Measurements from ENCODE around the gene RNF182.

The RNF182 gene

DNA sequence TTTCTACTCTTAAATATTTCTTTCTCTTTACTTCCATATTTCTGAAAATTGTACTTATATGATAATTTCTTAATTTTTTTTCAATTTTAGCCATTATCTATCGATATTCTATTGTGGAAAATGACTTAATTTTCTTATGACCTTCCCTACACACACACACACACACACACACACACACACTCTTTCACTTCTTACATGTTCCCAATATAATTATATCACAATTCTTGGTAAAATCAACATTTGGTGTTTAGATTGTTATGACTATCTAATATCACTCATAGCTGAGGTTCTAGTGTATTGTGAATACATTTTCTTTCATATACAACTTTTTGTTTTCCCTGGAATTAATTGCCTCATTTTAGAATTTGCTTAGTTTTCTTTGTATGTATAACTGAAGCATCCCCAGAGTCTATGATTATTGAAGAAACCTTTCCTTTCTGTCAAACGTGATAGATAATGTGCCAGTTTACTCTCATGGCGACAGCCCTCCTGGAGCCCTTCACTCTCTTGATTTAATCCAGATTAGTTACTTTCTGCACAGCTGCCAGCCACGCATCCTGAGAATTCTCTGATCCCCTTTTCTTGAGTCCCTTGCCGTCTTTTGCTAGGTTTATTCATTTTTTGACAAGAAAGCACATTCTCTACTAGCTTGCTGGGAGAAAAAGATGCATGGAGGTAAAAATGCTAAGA lies 63.4 kb downstream of the RNF182 start:
- TF ChIP-seq TARDBP (IDR thresholded peaks at IDR 0.05) (no peak), CTBP1 (IDR thresholded peaks at IDR 0.05; ENCODE audit: borderline replicate concordance) (no peak), ZNF384 (IDR thresholded peaks at IDR 0.05) (no peak), SUZ12 (IDR thresholded peaks at IDR 0.05) (no peak), HDGF (IDR thresholded peaks at IDR 0.05; ENCODE audit: borderline replicate concordance) (no peak), NFRKB (IDR thresholded peaks at IDR 0.05) (no peak), L3MBTL2 (conservative IDR thresholded peaks at IDR 0.05) (no peak), BHLHE40 (IDR thresholded peaks at IDR 0.05; ENCODE audit: borderline replicate concordance) (no peak), FOXK2 (IDR thresholded peaks at IDR 0.05) (no peak), ARNT (IDR thresholded peaks at IDR 0.05) (no peak), LEF1 (IDR thresholded peaks at IDR 0.05; ENCODE audit: borderline replicate concordance) (no peak), ELF4 (IDR thresholded peaks at IDR 0.05) (no peak), SP1 (IDR thresholded peaks at IDR 0.05) (no peak), FOXA1 (IDR thresholded peaks at IDR 0.05) (no peak), FOXM1 (IDR thresholded peaks at IDR 0.05; ENCODE audit: borderline replicate concordance) (no peak)
- TF ChIP-seq, protein P1, sequence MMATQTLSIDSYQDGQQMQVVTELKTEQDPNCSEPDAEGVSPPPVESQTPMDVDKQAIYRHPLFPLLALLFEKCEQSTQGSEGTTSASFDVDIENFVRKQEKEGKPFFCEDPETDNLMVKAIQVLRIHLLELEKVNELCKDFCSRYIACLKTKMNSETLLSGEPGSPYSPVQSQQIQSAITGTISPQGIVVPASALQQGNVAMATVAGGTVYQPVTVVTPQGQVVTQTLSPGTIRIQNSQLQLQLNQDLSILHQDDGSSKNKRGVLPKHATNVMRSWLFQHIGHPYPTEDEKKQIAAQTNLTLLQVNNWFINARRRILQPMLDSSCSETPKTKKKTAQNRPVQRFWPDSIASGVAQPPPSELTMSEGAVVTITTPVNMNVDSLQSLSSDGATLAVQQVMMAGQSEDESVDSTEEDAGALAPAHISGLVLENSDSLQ (IDR thresholded peaks at IDR 0.05): no peak
- ChIA-PET CTCF (interaction anchor here (0.6 kb wide), 1 partner anchor 75 kb away, joined by 3 read pairs; no protein-coding TSS in a partner anchor), POLR2A (no interaction called here)
- DNase-seq (ENCODE audit: extremely low spot score): no peak

GRCh38 chr6:13988908-13989307 lies 64.2 kb downstream of the RNF182 start:
- TF ChIP-seq LEF1 (IDR thresholded peaks at IDR 0.05; ENCODE audit: borderline replicate concordance): no peak
- TF ChIP-seq, protein P1 (IDR thresholded peaks at IDR 0.05): no peak
- no peak for TF ChIP-seq L3MBTL2 (conservative IDR thresholded peaks at IDR 0.05)
- TF ChIP-seq FOXK2 (IDR thresholded peaks at IDR 0.05): no peak
- no peak for TF ChIP-seq FOXA1 (IDR thresholded peaks at IDR 0.05)
- TF ChIP-seq TARDBP (IDR thresholded peaks at IDR 0.05): no peak
- no peak for TF ChIP-seq NFRKB (IDR thresholded peaks at IDR 0.05)
- no peak for TF ChIP-seq SUZ12 (IDR thresholded peaks at IDR 0.05)
- no peak for TF ChIP-seq ELF4 (IDR thresholded peaks at IDR 0.05)
- no peak for TF ChIP-seq ARNT (IDR thresholded peaks at IDR 0.05)
- no peak for TF ChIP-seq BHLHE40 (IDR thresholded peaks at IDR 0.05; ENCODE audit: borderline replicate concordance)
- no peak for TF ChIP-seq FOXM1 (IDR thresholded peaks at IDR 0.05; ENCODE audit: borderline replicate concordance)
- no peak for TF ChIP-seq SP1 (IDR thresholded peaks at IDR 0.05)
- TF ChIP-seq HDGF (IDR thresholded peaks at IDR 0.05; ENCODE audit: borderline replicate concordance): no peak
- no peak for TF ChIP-seq ZNF384 (IDR thresholded peaks at IDR 0.05)
- TF ChIP-seq CTBP1 (IDR thresholded peaks at IDR 0.05; ENCODE audit: borderline replicate concordance): no peak
- DNase-seq (ENCODE audit: extremely low spot score): no peak
- POLR2A ChIA-PET: no interaction called here
- CTCF ChIA-PET: interaction anchor here (0.6 kb wide), 1 partner anchor 76 kb away, joined by 3 read pairs; no protein-coding TSS in a partner anchor

DNA sequence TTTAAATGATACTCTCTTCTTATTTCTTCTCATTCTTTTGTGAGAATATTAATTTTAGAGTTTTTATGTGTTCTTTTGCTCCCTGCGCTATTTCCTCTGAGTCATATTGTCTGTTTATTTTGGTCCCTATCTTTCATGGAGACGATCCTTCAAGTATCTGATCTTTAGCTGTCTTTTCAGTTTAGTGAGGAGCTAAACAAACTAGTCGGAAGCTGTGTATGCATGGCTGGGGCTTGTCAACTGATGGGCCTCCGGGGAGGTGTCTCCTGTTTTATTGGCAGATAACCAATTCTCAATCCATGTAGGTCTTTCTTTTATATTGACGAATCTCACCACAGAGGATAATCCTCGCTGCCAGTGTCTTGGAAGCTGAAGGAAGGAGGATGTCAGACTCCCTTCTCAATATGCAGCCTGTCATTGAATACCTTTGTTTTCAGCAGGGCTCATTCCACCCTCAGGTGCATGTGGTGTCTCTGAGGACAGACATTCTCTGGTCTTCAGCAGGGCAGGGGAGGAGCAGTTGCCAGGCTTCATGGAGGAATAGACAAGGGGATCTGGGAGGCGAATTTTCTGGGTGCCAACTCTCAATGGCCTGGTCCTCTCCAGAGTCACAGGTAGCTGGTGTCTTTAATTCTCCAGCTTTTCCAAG lies 64.9 kb downstream of the RNF182 start:
- POLR2A ChIA-PET: no interaction called here
- TF ChIP-seq ELF4 (IDR thresholded peaks at IDR 0.05): no peak
- no peak for TF ChIP-seq LEF1 (IDR thresholded peaks at IDR 0.05; ENCODE audit: borderline replicate concordance)
- TF ChIP-seq NFRKB (IDR thresholded peaks at IDR 0.05): no peak
- no peak for TF ChIP-seq ARNT (IDR thresholded peaks at IDR 0.05)
- TF ChIP-seq HDGF (IDR thresholded peaks at IDR 0.05; ENCODE audit: borderline replicate concordance): no peak
- no peak for TF ChIP-seq FOXA1 (IDR thresholded peaks at IDR 0.05)
- TF ChIP-seq ZNF384 (IDR thresholded peaks at IDR 0.05): no peak
- TF ChIP-seq, protein P1 (IDR thresholded peaks at IDR 0.05): no peak
- TF ChIP-seq L3MBTL2 (conservative IDR thresholded peaks at IDR 0.05): no peak
- TF ChIP-seq SP1 (IDR thresholded peaks at IDR 0.05): no peak
- TF ChIP-seq BHLHE40 (IDR thresholded peaks at IDR 0.05; ENCODE audit: borderline replicate concordance): no peak
- TF ChIP-seq FOXK2 (IDR thresholded peaks at IDR 0.05): no peak
- TF ChIP-seq FOXM1 (IDR thresholded peaks at IDR 0.05; ENCODE audit: borderline replicate concordance): no peak
- no peak for TF ChIP-seq CTBP1 (IDR thresholded peaks at IDR 0.05; ENCODE audit: borderline replicate concordance)
- TF ChIP-seq SUZ12 (IDR thresholded peaks at IDR 0.05): no peak
- no peak for TF ChIP-seq TARDBP (IDR thresholded peaks at IDR 0.05)
- no peak for DNase-seq (ENCODE audit: extremely low spot score)
- CTCF ChIA-PET: interaction anchor here (0.7 kb wide), 1 partner anchor 81 kb away, joined by 3 read pairs; no protein-coding TSS in a partner anchor

DNA sequence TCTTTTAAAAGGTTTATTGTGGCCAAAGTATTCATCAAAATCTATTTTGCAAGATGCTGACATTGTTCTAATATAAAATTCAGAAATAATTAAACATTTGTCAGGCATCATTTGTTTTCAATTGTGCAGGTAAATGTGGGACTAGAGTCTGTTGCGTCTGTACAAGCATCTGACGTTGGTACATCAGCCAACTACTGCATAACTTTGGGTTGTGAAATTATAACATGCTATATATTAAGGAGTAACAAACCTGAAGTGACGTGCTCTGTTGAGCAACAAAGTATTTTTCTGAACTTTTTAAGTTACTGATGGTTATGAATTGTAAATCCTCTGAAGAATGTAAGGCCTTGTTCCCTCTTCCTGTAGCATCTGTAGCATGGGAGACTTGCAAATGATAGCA lies 66.0 kb downstream of the RNF182 start:
- POLR2A ChIA-PET: no interaction called here
- CTCF ChIA-PET: no interaction called here
- TF ChIP-seq SP1 (IDR thresholded peaks at IDR 0.05): no peak
- no peak for TF ChIP-seq HDGF (IDR thresholded peaks at IDR 0.05; ENCODE audit: borderline replicate concordance)
- TF ChIP-seq SUZ12 (IDR thresholded peaks at IDR 0.05): no peak
- DNase-seq (ENCODE audit: extremely low spot score): no peak

- POLR2A ChIA-PET: no interaction called here
- no peak for DNase-seq (ENCODE audit: extremely low spot score)
- TF ChIP-seq ELF4 (IDR thresholded peaks at IDR 0.05) (no peak), FOXA1 (IDR thresholded peaks at IDR 0.05) (no peak), FOXK2 (IDR thresholded peaks at IDR 0.05) (no peak), LEF1 (IDR thresholded peaks at IDR 0.05; ENCODE audit: borderline replicate concordance) (no peak), L3MBTL2 (conservative IDR thresholded peaks at IDR 0.05) (no peak), BHLHE40 (IDR thresholded peaks at IDR 0.05; ENCODE audit: borderline replicate concordance) (no peak), FOXM1 (IDR thresholded peaks at IDR 0.05; ENCODE audit: borderline replicate concordance) (no peak), ZNF384 (IDR thresholded peaks at IDR 0.05) (no peak), NFRKB (IDR thresholded peaks at IDR 0.05) (no peak), SP1 (IDR thresholded peaks at IDR 0.05) (no peak), SUZ12 (IDR thresholded peaks at IDR 0.05) (no peak), TARDBP (IDR thresholded peaks at IDR 0.05) (no peak), CTBP1 (IDR thresholded peaks at IDR 0.05; ENCODE audit: borderline replicate concordance) (no peak), ARNT (IDR thresholded peaks at IDR 0.05) (no peak), HDGF (IDR thresholded peaks at IDR 0.05; ENCODE audit: borderline replicate concordance) (no peak)
- TF ChIP-seq, protein P1 (IDR thresholded peaks at IDR 0.05): no peak
- CTCF ChIA-PET: no interaction called here
Observed at GRCh38 chr6:13991393-13991792, 66.6 kb downstream of the RNF182 start.
